BE2C (cell line): ENCODE results near the gene COX14.

Experiments
- DNase-seq: peaks from one replicate; pipeline ENCODE4 v3.0.0-alpha.2; 2020
- H3K27me3 ChIP-seq: fragments of 250-450 bp; sonication (Bioruptor Pico); 2 replicates; pipeline ENCODE4 v1.5.1; 2020; ENCODE audit warnings: mild to moderate bottlenecking
- H3K36me3 ChIP-seq: fragments of 250-450 bp; sonication (Bioruptor Pico); 2 replicates; pipeline ENCODE4 v1.5.1; 2020; ENCODE audit warnings: mild to moderate bottlenecking
- H3K4me1 ChIP-seq: fragments of 250-450 bp; sonication (Bioruptor Pico); 2 replicates; pipeline ENCODE4 v1.5.1; 2020
- H3K4me3 ChIP-seq: 2 replicates; pipeline ENCODE4 v1.5.1; 2011; ENCODE audit warnings: low read depth, low read length
- H3K9me3 ChIP-seq: fragments of 250-450 bp; sonication (Bioruptor Pico); 2 replicates; pipeline ENCODE4 v1.5.1; 2020
- CTCF ChIP-seq: IDR thresholded peaks from 2 replicates; pipeline ENCODE4 v1.5.1; 2012; ENCODE audit warnings: mild to moderate bottlenecking, low read depth, low read length

COX14 gene

GRCh38 chr12:50117057-50117622 is 5.1 kb downstream of the COX14 start:
- DNase-seq = no peak
- TF ChIP-seq CTCF = no peak
- Histone ChIP-seq H3K36me3 (peaks cover 35% of the 10 kb centered on the region), H3K4me1 (no peaks in the 10 kb centered on the region), H3K9me3 (no peaks in the 10 kb centered on the region), H3K27me3 (no peaks in the 10 kb centered on the region), H3K4me3 (no peak overlapping the region)

- TF ChIP-seq CTCF = no peak
- peaks cover 43% of the 10 kb centered on the region for H3K36me3 ChIP-seq
- H3K4me1 ChIP-seq = no peaks in the 10 kb centered on the region
- no peak overlapping the region for H3K4me3 ChIP-seq
- no peaks in the 10 kb centered on the region for H3K27me3 ChIP-seq
- H3K9me3 ChIP-seq = no peaks in the 10 kb centered on the region
- DNase-seq = no peak
Measured at GRCh38 chr12:50119387-50119786, 7.4 kb downstream of the COX14 start.

GRCh38 chr12:50120521-50120920 is 8.5 kb downstream of the COX14 start:
- no peak for DNase-seq
- peaks cover 43% of the 10 kb centered on the region for H3K36me3 ChIP-seq
- no peaks in the 10 kb centered on the region for H3K4me1 ChIP-seq
- H3K9me3 ChIP-seq = no peaks in the 10 kb centered on the region
- no peak for TF ChIP-seq CTCF
- H3K4me3 ChIP-seq = no peak overlapping the region
- H3K27me3 ChIP-seq = no peaks in the 10 kb centered on the region

GRCh38 chr12:50120953-50121352 is 8.9 kb downstream of the COX14 start:
- Histone ChIP-seq H3K4me1 (no peaks in the 10 kb centered on the region), H3K4me3 (no peak overlapping the region), H3K9me3 (no peaks in the 10 kb centered on the region), H3K27me3 (no peaks in the 10 kb centered on the region), H3K36me3 (peaks cover 40% of the 10 kb centered on the region)
- DNase-seq = no peak
- TF ChIP-seq CTCF = no peak

- no peaks in the 10 kb centered on the region for H3K9me3 ChIP-seq
- DNase-seq = no peak
- no peaks in the 10 kb centered on the region for H3K27me3 ChIP-seq
- H3K36me3 ChIP-seq = peaks cover 41% of the 10 kb centered on the region
- H3K4me3 ChIP-seq = no peak overlapping the region
- no peaks in the 10 kb centered on the region for H3K4me1 ChIP-seq
- TF ChIP-seq CTCF = no peak
Measured at GRCh38 chr12:50121641-50122040, 9.6 kb downstream of the COX14 start.

- H3K4me3 ChIP-seq = no peak overlapping the region
- H3K4me1 ChIP-seq = no peaks in the 10 kb centered on the region
- H3K9me3 ChIP-seq = no peaks in the 10 kb centered on the region
- no peaks in the 10 kb centered on the region for H3K27me3 ChIP-seq
- no peak for TF ChIP-seq CTCF
- no peak for DNase-seq
- H3K36me3 ChIP-seq = peaks cover 52% of the 10 kb centered on the region
Measured at GRCh38 chr12:50123203-50123602, 11.2 kb downstream of the COX14 start.
